Right lobe of liver (tissue), 6 donors: ENCODE data around the gene DYRK2. TPM values are rescaled to one million over a fixed set of nuclear protein-coding genes. Genes with fewer than 3 reads are reported as not detected.
A peak's percentile ranks its signal among the peaks of the same experiment; 100 is the strongest.

Experiments used
- ATAC-seq, 4 donors: fragments of 200-7000 bp; cut with Tn5 transposase; one replicate each; pipeline ENCODE4 v1.9.1; 2020; ENCODE audit warnings: mild to moderate bottlenecking in 4 of 4, moderate library complexity in 4 of 4
- DNase-seq, 3 donors: peaks; one replicate each; pipeline ENCODE4 v3.0.0-alpha.2; 2020
- H3K27ac ChIP-seq, 3 donors: fragments of 200-600 bp; one replicate each; pipeline ENCODE4 v1.8.0; 2022
- H3K27me3 ChIP-seq, 2 donors: fragments of 200-600 bp; one replicate each; pipeline ENCODE4 v1.8.0; 2022
- H3K36me3 ChIP-seq, 4 donors: fragments of 200-600 bp; sonication (generic) in 1 of 4; one replicate each; pipeline versions ENCODE4 v1.5.1 to v1.8.0; 2017 to 2022; ENCODE audit warnings: control low read depth in 1 of 4
- H3K4me1 ChIP-seq, 4 donors: fragments of 200-600 bp; sonication (generic) in 1 of 4; one replicate each; pipeline versions ENCODE4 v1.5.1 to v1.8.0; 2017 to 2022; ENCODE audit warnings: control low read depth in 1 of 4
- H3K4me3 ChIP-seq, 3 donors: fragments of 200-600 bp; one replicate each; pipeline ENCODE4 v1.8.0; 2022
- H3K9me3 ChIP-seq, 4 donors: fragments of 200-600 bp; sonication (generic) in 1 of 4; one replicate each; pipeline versions ENCODE4 v1.5.1 to v1.8.0; 2017 to 2022; ENCODE audit warnings: control low read depth in 1 of 4
- POLR2A ChIP-seq: fragments of 450-650 bp; IDR thresholded peaks from one replicate; pipeline ENCODE4 v1.6.1; 2017; ENCODE audit warnings: antibody characterized with exemption, mild to moderate bottlenecking
- WGBS: methylation state at CpG from one replicate; pipeline ENCODE4 v1.1.6; 2018; ENCODE audit warnings: low coverage, low lambda C conversion rate; ENCODE audit not compliant: insufficient coverage; ENCODE audit errors: missing lambda C conversion rate; 5-methylcytosine and 5-hydroxymethylcytosine counted together
- intact Hi-C, 2 donors: fragments of 100-400 bp; cut with DNase I; formaldehyde crosslinking; loops; one replicate each; pipeline versions ENCODE4 v1.11.2 to v1.14.1; 2022
- total RNA-seq, 6 experiments: library from RNA; depleted of rRNA in 2 of 6; stranded (reverse); fragments of >200 nt in 2 of 6; fragmentation: NEBNext Ultra II Directional in 3 of 6; extraction: Animal tissue kit (Norgen Biotek cat#: 25700) in 3 of 6; gene quantifications; one replicate each; pipeline versions ENCODE4 v1.1.0 to v1.2.4, GENCODE V29; 2016 to 2023
- TF ChIP-seq, protein P1 (sequence below), 4 donors: fragments of 200-600 bp in 3 of 4; fragments of 450-650 bp in 1 of 4; IDR thresholded peaks; one replicate each; pipeline versions ENCODE4 v1.5.1 to v1.8.0; 2016 to 2022; ENCODE audit warnings: antibody characterized with exemption in 4 of 4, mild to moderate bottlenecking in 2 of 4
- donor health status: DM: no; HTN: yes; CAD: no.
- donor health status: DM: no; HTN: no; CAD: no.
- donor health status: DM: no; HTN: no; CAD: no.
- donor health status: DM: no; HTN: yes; CAD: no.
- donor health status: DM: no; HTN: yes; CAD: no.

The DYRK2 gene
- total RNA-seq, 6 experiments from 2014 or later: 6.5 to 12.5 (median 6.9) TPM

GRCh38 chr12:67667276-67668073 lies 18.9 kb downstream of the DYRK2 start:
- no peak overlapping the region for H3K4me3 ChIP-seq
- H3K4me1 ChIP-seq: no peaks in the 10 kb centered on the region
- peak; percentile 36 to 75 (median 42) for ATAC-seq
- H3K27me3 ChIP-seq: no peaks in the 10 kb centered on the region
- intact Hi-C loops: no loop called here
- no peak for TF ChIP-seq POLR2A
- TF ChIP-seq, protein P1, sequence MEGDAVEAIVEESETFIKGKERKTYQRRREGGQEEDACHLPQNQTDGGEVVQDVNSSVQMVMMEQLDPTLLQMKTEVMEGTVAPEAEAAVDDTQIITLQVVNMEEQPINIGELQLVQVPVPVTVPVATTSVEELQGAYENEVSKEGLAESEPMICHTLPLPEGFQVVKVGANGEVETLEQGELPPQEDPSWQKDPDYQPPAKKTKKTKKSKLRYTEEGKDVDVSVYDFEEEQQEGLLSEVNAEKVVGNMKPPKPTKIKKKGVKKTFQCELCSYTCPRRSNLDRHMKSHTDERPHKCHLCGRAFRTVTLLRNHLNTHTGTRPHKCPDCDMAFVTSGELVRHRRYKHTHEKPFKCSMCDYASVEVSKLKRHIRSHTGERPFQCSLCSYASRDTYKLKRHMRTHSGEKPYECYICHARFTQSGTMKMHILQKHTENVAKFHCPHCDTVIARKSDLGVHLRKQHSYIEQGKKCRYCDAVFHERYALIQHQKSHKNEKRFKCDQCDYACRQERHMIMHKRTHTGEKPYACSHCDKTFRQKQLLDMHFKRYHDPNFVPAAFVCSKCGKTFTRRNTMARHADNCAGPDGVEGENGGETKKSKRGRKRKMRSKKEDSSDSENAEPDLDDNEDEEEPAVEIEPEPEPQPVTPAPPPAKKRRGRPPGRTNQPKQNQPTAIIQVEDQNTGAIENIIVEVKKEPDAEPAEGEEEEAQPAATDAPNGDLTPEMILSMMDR (IDR thresholded peaks at IDR 0.05): no peak
- peak in 1 of 3 donors; percentile 52 for DNase-seq
- H3K36me3 ChIP-seq: no peaks in the 10 kb centered on the region
- no peak overlapping the region for H3K27ac ChIP-seq
- no peaks in the 10 kb centered on the region for H3K9me3 ChIP-seq
- WGBS: 73% methylated on average over 8 of the region's 8 CpGs

DNA sequence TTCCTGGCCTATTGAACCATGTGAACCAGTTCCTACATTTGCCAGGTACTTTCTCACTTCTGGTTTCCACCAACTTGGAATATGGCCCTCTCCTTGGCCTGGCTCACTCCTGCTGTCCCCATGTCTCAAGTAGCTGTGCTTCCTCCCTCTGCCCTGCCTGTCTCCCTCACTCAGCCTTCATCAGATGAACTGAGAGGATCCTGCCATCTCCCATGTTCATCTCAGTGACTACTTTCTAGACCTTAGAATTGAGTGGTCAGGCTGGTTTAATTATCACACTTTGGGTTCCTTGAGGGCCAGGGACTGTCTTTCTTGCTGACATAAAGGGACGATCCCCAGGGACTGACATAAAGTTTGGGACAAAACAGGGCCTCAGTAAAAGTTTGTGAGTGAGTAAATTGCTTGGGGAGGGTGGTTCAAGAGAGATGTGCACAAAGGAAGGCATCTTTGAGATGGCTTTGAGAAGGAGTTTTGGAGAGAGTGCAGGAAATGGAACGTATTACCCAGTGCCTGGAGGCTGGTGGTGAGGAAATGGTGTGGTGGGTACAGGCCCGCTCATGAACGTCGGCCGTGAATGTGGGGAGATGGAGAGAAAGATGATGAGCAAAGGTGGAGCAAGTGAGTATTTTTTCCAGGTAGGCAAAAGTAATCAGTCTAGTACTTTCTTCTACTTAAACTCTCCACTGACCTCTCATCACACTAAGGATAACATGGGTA lies 20.8 kb downstream of the DYRK2 start:
- no peaks in the 10 kb centered on the region for H3K36me3 ChIP-seq
- TF ChIP-seq, protein P1 (IDR thresholded peaks at IDR 0.05): no peak
- TF ChIP-seq POLR2A: no peak
- no peak for ATAC-seq
- 76% methylated on average over 4 of the region's 6 CpGs for WGBS
- H3K27ac ChIP-seq: no peak overlapping the region
- intact Hi-C loops: no loop called here
- H3K4me1 ChIP-seq: no peaks in the 10 kb centered on the region
- no peak for DNase-seq
- no peaks in the 10 kb centered on the region for H3K27me3 ChIP-seq
- H3K9me3 ChIP-seq: no peaks in the 10 kb centered on the region
- H3K4me3 ChIP-seq: no peak overlapping the region

- ATAC-seq: no peak
- WGBS: 83% methylated on average over 3 of the region's 4 CpGs
- intact Hi-C loops: no loop called here
- no peaks in the 10 kb centered on the region for H3K36me3 ChIP-seq
- no peak overlapping the region for H3K4me3 ChIP-seq
- no peak for TF ChIP-seq POLR2A
- TF ChIP-seq, protein P1 (IDR thresholded peaks at IDR 0.05): no peak
- DNase-seq: no peak
- H3K4me1 ChIP-seq: no peaks in the 10 kb centered on the region
- H3K9me3 ChIP-seq: no peaks in the 10 kb centered on the region
- H3K27ac ChIP-seq: no peak overlapping the region
- no peaks in the 10 kb centered on the region for H3K27me3 ChIP-seq
These were observed 21.5 kb downstream of the DYRK2 start for GRCh38 chr12:67669934-67670631.

DNA sequence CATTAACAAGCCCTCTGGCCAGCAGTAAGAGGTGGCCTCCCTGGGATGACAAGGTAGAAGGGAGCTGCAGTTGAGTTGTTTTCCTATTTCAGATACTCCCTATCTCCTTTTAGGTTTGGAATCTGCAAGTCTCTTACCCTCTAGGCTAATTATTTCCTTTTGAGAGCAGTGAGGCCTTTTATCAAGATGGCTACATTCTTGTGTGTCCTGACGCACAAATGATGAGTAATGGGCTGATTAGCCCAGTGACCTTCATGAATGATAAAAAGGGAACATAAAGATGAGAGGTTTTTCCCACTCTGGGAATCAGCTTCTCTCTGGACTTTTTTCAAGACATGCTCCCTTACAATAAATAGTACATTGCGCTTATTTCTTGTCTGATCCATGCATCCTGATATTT lies 22.9 kb downstream of the DYRK2 start:
- TF ChIP-seq, protein P1 (IDR thresholded peaks at IDR 0.05): no peak
- no peak for TF ChIP-seq POLR2A
- Histone ChIP-seq H3K4me1 (no peaks in the 10 kb centered on the region), H3K9me3 (no peaks in the 10 kb centered on the region), H3K27me3 (no peaks in the 10 kb centered on the region), H3K4me3 (no peak overlapping the region), H3K36me3 (no peaks in the 10 kb centered on the region), H3K27ac (no peak overlapping the region)
- intact Hi-C loops: no loop called here
- DNase-seq (no peak), ATAC-seq (no peak)
- WGBS: 63% methylated on average over 2 of the region's 2 CpGs
